ENCODE data around the gene ARFIP1. TPM values are rescaled to one million over a fixed set of nuclear protein-coding genes. Genes with fewer than 3 reads are reported as not detected.

Gene ARFIP1
- total and polyA plus RNA-seq, 2 donors (not counting 1 experiment from before 2014, with no cell fraction given) = 11.1 to 23.5 TPM

DNA sequence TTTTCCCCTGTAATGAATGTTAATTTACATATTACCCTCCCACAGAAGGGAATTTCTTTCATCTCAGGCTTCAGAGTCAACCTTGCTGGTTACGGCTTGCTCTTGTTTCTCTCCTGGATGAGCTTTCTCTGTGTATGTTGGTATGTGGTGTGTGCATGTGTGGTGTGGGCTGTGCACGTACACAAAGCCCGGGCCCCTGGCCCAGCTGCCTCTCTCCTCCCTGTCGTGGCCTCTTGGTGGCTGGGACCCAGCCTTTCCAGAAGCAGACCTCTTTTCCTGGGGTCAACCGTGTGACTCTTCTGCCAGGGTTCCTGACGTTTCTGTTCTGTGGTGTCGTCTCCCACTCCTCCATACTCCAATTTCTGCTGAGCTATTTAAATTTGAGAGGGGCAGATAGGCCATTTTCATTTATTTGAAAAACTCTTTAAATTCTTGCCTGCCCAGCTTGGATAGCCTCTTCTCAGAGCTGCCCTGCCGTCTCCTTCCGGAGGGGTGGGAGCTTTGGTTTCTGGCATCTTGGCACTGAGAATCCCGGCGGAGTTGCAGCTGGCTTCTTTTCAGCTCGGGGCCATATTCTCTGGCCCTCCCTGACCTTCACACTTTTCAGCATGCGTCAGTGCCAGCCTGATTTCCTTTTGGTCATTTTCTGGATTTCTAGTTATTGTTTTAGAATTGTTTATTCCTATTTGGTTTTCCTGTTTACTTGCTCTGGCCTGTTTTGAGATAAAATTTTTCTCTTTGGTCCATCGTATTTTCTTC, 181.4 kb downstream of the ARFIP1 start:
- no peaks in the 10 kb centered on the region for H3K27me3 ChIP-seq (replicated peaks in 1 of 4; ENCODE audit: control extremely low read depth in 1 of 4, control insufficient read depth in 3 of 4, insufficient read depth in 4 of 4, low read length in 3 of 4)
- no peak for DNase-seq
- no peak for ATAC-seq (ENCODE audit: low read depth)
- H3K9me3 Mint-ChIP-seq (ENCODE audit: insufficient read depth) = no peaks in the 10 kb centered on the region
- CTCF ChIA-PET = interaction anchor here (1.2 kb wide), 1 partner anchor 9 kb away, joined by 3 read pairs; no protein-coding TSS in a partner anchor
- intact Hi-C loops (cut with micrococcal nuclease) = no loop called here
- no peaks in the 10 kb centered on the region for H3K79me2 ChIP-seq (ENCODE audit: control insufficient read depth, insufficient read depth, low read length)
- H2AFZ ChIP-seq (ENCODE audit: insufficient read depth, low read depth, low read length, poor library complexity, severe bottlenecking) = no peak overlapping the region
- peaks cover 0 to 7% of the 10 kb centered on the region in 2 donors for H3K4me1 ChIP-seq (ENCODE audit: control insufficient read depth in 2 of 2, insufficient read depth in 2 of 2, low read length in 2 of 2)
- no peak overlapping the region for H3K27ac ChIP-seq (ENCODE audit: low read length in 2 of 2)
- TF ChIP-seq EZH2 (IDR thresholded peaks at IDR 0.05; ENCODE audit: borderline replicate concordance, insufficient read depth, low read depth, low read length, poor library complexity, severe bottlenecking) = no peak
- TF ChIP-seq, protein P1, sequence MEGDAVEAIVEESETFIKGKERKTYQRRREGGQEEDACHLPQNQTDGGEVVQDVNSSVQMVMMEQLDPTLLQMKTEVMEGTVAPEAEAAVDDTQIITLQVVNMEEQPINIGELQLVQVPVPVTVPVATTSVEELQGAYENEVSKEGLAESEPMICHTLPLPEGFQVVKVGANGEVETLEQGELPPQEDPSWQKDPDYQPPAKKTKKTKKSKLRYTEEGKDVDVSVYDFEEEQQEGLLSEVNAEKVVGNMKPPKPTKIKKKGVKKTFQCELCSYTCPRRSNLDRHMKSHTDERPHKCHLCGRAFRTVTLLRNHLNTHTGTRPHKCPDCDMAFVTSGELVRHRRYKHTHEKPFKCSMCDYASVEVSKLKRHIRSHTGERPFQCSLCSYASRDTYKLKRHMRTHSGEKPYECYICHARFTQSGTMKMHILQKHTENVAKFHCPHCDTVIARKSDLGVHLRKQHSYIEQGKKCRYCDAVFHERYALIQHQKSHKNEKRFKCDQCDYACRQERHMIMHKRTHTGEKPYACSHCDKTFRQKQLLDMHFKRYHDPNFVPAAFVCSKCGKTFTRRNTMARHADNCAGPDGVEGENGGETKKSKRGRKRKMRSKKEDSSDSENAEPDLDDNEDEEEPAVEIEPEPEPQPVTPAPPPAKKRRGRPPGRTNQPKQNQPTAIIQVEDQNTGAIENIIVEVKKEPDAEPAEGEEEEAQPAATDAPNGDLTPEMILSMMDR (IDR thresholded peaks at IDR 0.05) = no peak
- no peaks in the 10 kb centered on the region for H3K36me3 ChIP-seq (replicated peaks in 1 of 2; ENCODE audit: control extremely low read depth in 1 of 2, control insufficient read depth in 1 of 2, extremely low read depth in 1 of 2, insufficient read depth in 2 of 2, low read length in 1 of 2)
- no peaks in the 10 kb centered on the region for H4K20me1 ChIP-seq (ENCODE audit: control insufficient read depth, insufficient read depth, low read length, poor library complexity, severe bottlenecking)
- H3K4me3 Mint-ChIP-seq = no peak overlapping the region
- H3K4me3 ChIP-seq (ENCODE audit: control extremely low read depth in 1 of 5, extremely low read depth in 1 of 5, insufficient read depth in 1 of 5, low read depth in 2 of 5, low read length in 4 of 5) = no peak overlapping the region
- 100% methylated on average over 7 of the region's 14 CpGs for WGBS (ENCODE audit: insufficient coverage)
- no peak overlapping the region for H3K9ac ChIP-seq (ENCODE audit: low read length)
- H3K27me3 Mint-ChIP-seq = no peaks in the 10 kb centered on the region
- no peak overlapping the region for H3K27ac Mint-ChIP-seq
- POLR2A ChIA-PET = interaction anchor here (0.6 kb wide), 1 partner anchor 16 kb away, joined by 8 read pairs; no protein-coding TSS in a partner anchor
- peaks cover 10% of the 10 kb centered on the region for H3K4me1 Mint-ChIP-seq
- no peak overlapping the region for H3K4me2 ChIP-seq (replicated peaks; ENCODE audit: low read depth, low read length, poor library complexity, severe bottlenecking)
- H3K9me3 ChIP-seq (ENCODE audit: control extremely low read depth in 1 of 3, control insufficient read depth in 2 of 3, insufficient read depth in 1 of 3, low read length in 2 of 3) = no peaks in the 10 kb centered on the region

DNA sequence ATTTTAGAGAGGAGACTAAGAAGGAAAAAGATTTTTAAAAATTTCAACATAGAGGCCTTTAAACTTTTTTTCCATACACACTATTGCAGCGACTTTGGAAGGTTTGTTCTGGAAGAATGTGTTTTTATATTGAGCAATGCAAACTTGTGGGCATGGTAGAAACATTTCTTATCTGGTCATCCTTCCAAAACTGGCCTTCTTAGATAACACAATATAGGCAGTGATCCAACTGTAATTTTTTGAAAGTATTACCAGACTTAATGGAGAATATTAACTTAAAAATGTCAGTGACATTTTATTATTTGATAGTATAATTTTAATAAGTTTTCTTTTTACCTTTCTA, 182.0 kb downstream of the ARFIP1 start:
- Mint-ChIP-seq H3K27ac (no peak overlapping the region), H3K4me3 (no peak overlapping the region), H3K9me3 (ENCODE audit: insufficient read depth) (no peaks in the 10 kb centered on the region), H3K27me3 (no peaks in the 10 kb centered on the region), H3K4me1 (peaks cover 10% of the 10 kb centered on the region)
- intact Hi-C loops (cut with micrococcal nuclease) = no loop called here
- WGBS (ENCODE audit: insufficient coverage) = no CpG with 5 or more reads among the region's 1 CpG
- H3K4me2 ChIP-seq (replicated peaks; ENCODE audit: low read depth, low read length, poor library complexity, severe bottlenecking) = no peak overlapping the region
- ChIA-PET POLR2A (no interaction called here), CTCF (no interaction called here)
- no peak overlapping the region for H3K27ac ChIP-seq (ENCODE audit: low read length in 2 of 2)
- TF ChIP-seq, protein P1 (IDR thresholded peaks at IDR 0.05) = no peak
- TF ChIP-seq EZH2 (IDR thresholded peaks at IDR 0.05; ENCODE audit: borderline replicate concordance, insufficient read depth, low read depth, low read length, poor library complexity, severe bottlenecking) = no peak
- no peaks in the 10 kb centered on the region for H4K20me1 ChIP-seq (ENCODE audit: control insufficient read depth, insufficient read depth, low read length, poor library complexity, severe bottlenecking)
- no peaks in the 10 kb centered on the region for H3K36me3 ChIP-seq (replicated peaks in 1 of 2; ENCODE audit: control extremely low read depth in 1 of 2, control insufficient read depth in 1 of 2, extremely low read depth in 1 of 2, insufficient read depth in 2 of 2, low read length in 1 of 2)
- ATAC-seq (ENCODE audit: low read depth) (no peak), DNase-seq (no peak)
- H3K27me3 ChIP-seq (replicated peaks in 1 of 4; ENCODE audit: control extremely low read depth in 1 of 4, control insufficient read depth in 3 of 4, insufficient read depth in 4 of 4, low read length in 3 of 4) = no peaks in the 10 kb centered on the region
- H3K9ac ChIP-seq (ENCODE audit: low read length) = no peak overlapping the region
- no peak overlapping the region for H3K4me3 ChIP-seq (ENCODE audit: control extremely low read depth in 1 of 5, extremely low read depth in 1 of 5, insufficient read depth in 1 of 5, low read depth in 2 of 5, low read length in 4 of 5)
- H3K9me3 ChIP-seq (ENCODE audit: control extremely low read depth in 1 of 3, control insufficient read depth in 2 of 3, insufficient read depth in 1 of 3, low read length in 2 of 3) = no peaks in the 10 kb centered on the region
- H2AFZ ChIP-seq (ENCODE audit: insufficient read depth, low read depth, low read length, poor library complexity, severe bottlenecking) = no peak overlapping the region
- peaks cover 0 to 7% of the 10 kb centered on the region in 2 donors for H3K4me1 ChIP-seq (ENCODE audit: control insufficient read depth in 2 of 2, insufficient read depth in 2 of 2, low read length in 2 of 2)
- no peaks in the 10 kb centered on the region for H3K79me2 ChIP-seq (ENCODE audit: control insufficient read depth, insufficient read depth, low read length)
